Cerebellar nuclear complex (tissue), 1 donor: Measurements from ENCODE around the gene BRF1.
"Not testable (repeated sequence)": the region's sequence is repeated elsewhere in the genome, so short reads cannot be mapped to it uniquely, and the experiment has no call there.

Source experiments
- DNase-seq, 2 experiments: peaks; one replicate each; lab custom pipeline; 2025; lab: John Stamatoyannopoulos, UW

Gene BRF1

GRCh38 chr14:105332350-105332874 lies 31.6 kb upstream of the BRF1 start:
- no peak for DNase-seq

DNA sequence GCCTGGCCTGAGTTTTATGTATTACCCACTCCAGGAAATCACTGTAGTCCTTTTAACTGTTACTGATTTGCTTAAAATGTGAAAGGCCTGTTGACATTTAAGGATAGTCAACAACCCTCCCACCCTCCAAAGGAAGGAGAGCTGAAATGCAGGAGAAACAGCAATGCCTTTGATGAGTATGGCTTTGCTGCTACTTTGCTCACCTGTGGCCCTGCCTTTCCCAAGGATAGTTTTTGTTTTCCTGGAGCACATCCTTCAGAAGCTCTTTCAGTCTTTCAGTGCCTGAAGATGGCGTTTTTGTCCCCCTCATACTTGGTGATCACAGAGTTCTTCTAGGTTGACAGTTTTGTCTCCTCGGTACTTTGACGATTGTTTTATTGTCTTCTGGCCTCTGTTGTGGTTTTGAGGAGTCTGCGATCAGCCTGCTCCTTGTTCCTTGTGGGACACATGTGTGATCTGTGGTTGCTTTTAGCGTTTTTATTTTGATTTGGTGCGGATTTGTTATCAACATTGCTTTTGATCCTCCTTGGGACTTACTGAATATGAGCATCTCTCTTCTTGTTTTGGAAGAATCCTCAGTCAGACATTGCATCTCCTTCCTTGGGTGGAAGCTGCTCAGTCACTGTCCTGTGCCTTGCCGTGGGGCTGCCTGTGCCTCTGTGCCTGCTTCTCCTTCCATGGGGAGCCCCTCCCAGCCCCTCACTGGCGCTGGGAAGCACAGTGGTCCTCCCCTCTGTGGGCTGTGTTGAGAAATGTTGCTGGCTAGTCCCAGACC lies 31.0 kb upstream of the BRF1 start:
- no peak for DNase-seq

DNA sequence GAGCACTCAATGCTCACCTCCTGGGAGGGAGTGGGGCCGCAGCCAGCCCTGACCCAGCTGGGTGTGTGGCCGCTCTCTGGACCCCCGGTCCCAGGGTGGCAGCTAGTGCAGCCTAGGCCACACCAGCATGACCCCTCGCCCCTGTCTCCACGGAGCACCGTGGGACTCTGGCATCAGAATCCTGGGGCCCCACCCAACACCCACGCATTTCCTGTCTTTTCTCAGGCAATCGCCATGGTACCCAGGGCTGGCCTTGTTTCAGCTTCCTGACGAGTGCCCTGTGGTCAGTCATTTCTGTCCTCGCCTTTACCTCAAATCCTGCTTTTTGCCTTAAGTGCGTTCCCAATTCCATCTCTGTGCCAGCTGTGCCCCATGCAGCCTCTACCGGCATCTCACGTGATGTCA lies 29.7 kb upstream of the BRF1 start:
- DNase-seq = no peak

- no peak for DNase-seq
These were observed 28.8 kb upstream of the BRF1 start for GRCh38 chr14:105329411-105330150.

GRCh38 chr14:105328678-105329390 lies 28.0 kb upstream of the BRF1 start:
- no peak for DNase-seq

- DNase-seq = no peak
These were observed 27.4 kb upstream of the BRF1 start for GRCh38 chr14:105328070-105328677.

DNA sequence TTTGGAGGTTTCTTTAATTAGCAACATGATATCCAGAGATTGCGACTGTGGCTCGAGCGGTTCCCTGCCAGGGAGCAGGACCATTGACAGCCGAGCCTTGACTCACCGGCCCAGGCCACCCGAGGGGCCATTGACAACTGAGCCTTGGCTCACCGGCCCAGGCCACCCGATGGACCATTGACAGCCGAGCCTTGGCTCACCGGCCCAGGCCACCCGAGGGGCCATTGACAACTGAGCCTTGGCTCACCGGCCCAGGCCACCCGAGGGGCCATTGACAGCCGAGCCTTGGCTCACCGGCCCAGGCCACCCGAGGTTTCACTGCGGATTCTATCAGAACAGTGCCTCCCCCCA lies 26.9 kb upstream of the BRF1 start:
- DNase-seq = not testable (repeated sequence)

DNA sequence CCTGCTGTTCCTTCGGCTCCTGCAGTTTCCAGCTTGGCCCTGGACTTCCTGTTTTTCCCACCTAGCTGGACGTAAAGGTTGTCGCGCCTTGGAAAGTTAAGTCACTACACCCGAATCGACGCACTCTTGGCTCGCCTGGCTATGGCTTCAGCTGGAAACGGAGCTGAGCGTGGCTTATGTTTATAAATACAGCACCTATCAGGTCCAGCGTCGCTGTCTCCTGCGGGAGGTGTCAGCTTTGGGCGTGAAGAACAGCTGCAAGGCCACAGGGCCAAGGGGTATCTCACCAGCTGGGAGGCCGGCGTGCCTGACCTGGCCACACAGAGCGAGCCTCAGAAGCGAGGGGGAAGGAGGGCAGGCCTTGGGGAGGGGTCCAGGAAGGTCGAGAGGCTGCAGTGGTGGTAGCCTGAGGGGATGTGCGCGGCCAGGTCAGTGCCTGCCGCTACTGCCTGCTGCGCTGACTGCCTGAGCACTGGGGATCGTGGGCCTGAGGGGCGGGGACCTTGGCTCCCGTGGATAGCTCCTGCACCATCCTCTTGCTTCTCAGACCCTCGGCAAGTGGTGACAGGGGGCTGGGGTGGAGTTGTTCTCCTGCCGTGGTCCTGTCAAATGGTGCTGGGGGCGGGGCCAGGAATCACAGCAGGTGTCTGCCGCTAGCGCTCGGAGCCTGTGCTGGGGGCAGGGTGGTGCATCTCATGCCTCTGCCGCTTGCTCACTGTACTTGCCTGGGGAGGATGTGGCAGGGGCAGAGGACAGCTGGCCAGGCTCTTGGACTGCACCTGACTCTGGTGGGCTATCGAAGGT lies 26.3 kb upstream of the BRF1 start:
- DNase-seq = no peak

GRCh38 chr14:105326568-105326867 lies 25.7 kb upstream of the BRF1 start:
- no peak for DNase-seq

GRCh38 chr14:105325716-105326567 lies 25.1 kb upstream of the BRF1 start:
- DNase-seq = no peak

- no peak for DNase-seq
These were observed 24.5 kb upstream of the BRF1 start for GRCh38 chr14:105325303-105325702.

DNA sequence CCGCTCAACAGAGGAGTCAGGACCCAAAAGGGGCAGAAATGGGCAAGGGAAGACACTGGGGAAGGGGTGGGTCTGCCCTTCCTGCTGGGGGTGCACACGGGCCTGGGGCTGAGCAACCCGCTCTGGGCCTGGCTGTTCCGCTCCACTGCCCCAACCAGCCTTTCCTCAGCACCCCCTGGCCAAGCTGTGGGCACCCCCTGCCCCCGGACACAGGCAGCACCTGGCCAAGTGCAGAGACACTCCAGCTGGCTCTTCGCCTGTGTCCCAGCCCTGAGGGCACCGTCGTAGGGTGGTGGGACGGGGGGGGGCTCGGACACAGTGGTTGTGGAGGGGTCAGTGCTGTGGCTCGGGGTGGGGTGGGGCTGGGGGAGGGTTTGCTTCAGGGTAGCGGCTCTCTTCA lies 24.1 kb upstream of the BRF1 start:
- no peak for DNase-seq

DNA sequence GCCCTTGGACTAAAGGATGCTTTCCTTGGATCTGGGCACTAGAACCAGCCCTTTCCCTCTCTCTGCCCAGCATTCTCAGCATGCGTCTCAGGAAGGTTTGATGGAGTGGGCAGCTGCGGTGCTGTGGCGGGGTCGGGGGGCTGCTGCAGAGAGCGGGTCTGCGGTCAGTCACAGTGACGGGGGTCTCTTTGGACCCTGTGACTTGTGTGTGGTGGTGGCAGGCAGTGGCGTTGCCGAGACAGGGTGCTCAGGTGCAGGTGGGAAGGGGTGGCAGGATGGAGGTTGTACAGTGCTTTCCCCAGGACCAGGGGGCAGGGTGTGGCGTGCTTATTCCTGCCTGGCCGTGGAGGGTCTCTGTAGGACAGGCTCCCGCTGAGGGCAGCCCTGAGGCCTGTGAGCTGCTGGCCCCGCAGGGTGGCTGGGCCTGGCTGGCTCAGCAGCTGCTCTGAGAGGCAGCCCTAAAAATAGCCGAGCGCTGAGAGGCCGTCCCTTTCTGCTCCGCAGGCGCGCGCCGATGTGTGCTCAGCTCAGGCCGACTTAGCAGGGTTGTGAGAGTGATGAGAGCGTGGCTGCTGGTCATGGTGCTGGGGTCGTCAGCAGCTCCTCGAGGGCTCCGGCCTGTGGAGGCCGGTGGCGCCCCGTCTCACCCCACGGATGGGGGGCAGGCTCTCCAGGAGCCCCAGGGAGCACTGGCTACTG lies 23.4 kb upstream of the BRF1 start:
- DNase-seq = peak in 1 of 2 experiments; percentile 37

DNA sequence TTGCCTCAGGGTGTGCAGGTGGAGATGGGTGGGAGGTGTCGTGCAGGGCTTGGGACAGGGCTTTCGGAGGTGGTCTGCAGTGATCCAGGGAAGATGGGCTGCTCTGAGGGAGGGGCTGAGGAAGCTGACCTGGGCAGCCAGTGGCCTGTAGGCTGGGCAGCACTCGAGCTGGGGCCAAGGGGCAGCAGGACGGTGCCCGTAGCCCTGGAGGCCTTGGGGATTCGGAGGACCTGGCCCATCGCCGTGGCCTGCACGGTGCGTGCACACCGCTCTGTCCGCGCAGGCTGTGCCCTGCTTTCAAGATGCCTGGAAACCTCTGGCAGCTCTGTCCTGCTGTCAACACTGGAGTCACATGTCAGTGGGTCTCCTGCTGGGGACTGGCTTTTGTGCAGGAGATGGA lies 22.9 kb upstream of the BRF1 start:
- no peak for DNase-seq

- no peak for DNase-seq
These were observed 22.2 kb upstream of the BRF1 start for GRCh38 chr14:105322791-105323556.

GRCh38 chr14:105317546-105317945 lies 16.7 kb upstream of the BRF1 start:
- DNase-seq = no peak

DNA sequence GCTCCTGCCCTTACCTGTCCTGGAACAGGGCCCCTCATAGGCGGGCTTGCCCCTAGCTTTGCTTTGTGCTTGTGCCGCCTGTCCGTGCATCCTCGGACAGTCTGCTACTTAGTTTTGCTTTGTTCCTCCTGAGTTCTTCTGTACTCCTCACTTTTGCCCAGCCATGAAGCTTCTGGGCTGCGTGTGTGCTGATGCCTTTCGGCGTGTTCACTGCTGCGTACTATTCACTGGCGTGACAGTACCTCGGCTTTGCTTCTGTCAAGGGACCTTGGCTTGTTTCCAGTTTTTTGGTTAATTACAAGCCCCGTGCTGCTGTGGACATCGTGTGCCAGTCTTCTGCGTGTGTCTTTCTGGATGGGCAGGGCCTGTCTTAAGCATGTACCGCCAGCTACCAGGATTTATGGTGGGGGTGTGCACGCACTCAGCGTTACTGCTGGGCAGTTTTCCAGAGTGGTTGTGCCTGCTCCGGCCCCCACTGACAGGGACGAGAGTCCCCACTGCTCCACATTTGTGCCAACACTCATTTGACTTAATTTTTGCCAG lies 16.2 kb upstream of the BRF1 start:
- no peak for DNase-seq

DNA sequence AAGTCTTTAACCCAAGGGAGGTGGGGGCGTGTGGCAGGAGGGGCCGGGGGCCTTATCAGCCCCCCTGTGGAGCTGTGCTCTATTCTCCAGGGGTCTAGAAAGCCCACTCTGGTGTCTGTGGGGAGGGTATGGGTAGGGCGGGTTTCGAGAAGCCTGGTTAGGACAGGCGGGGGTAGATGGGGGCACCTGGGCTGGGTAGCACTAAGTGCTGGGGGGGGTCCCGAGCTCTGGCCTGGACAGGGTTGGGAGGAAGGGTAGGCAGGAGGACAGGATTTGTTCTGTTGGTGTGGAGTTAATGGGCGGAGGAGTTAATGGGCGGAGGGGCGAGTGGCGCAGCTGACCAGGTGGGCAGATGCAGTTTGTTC lies 15.8 kb upstream of the BRF1 start:
- no peak for DNase-seq

DNA sequence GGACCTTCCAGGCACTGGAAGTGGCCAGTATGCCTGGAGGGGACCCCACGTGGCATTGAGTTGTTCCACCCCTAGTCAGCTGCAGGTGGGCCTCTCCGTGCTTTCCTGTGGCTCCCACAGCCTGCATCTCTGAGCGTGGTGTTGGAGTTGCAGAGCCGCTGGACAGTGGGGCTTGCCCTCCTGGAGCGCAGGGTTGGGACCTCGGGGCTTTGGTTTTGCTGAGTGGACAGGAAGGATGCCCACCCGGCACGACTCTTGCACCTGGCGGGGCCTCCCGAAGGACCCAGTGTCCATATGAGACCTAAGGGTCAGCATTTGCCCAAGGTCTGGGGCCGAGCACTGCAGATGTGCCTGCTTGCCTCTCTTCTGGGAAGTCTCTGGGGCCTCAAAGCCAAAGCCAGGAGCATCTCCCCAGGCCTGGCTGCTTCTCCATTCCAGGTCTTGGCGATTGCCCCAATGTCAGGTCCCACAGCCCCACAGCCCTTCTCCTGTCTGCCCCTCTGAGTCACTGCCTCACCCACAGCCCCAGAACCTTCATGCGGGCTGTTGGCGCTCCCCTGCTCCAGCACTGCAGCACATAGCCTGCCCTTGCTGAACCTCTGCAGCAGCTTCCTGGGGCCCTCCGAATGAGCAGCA lies 15.3 kb upstream of the BRF1 start:
- DNase-seq = no peak
